ENCODE measurements around the gene ARHGEF38. TPM values are rescaled to one million over a fixed set of nuclear protein-coding genes. Genes with fewer than 3 reads are reported as not detected.

ARHGEF38 gene
- total RNA-seq, 1 donor, result not detected

DNA sequence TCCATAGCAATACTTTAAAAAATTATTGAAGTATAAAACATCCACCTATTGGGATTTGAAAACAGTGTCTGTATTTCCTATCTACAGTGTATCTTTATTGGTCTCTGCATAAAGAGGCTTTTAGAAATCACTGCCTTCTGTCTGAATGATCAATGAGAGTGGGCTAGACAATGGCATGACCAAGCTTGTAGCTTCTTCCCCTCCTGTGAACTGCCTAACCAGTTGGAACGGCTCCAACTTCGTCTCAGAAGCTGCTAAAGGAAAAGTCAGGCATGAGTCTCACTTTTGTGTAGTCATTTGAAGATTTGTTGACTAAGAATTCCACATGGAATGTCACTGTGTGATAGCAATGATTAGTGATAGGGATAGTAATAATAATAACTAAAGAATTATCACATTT is 91.8 kb downstream of the ARHGEF38 start:
- no peaks in the 10 kb centered on the region for H4K20me1 ChIP-seq (ENCODE audit: insufficient read depth, low read length)
- no peaks in the 10 kb centered on the region for H3K27me3 ChIP-seq (ENCODE audit: insufficient read depth, low read length)
- no peak overlapping the region for H3K4me2 ChIP-seq (ENCODE audit: insufficient read depth, low read length)
- no peaks in the 10 kb centered on the region for H3K79me2 ChIP-seq (ENCODE audit: insufficient read depth, low read length)
- no peaks in the 10 kb centered on the region for H3K36me3 ChIP-seq (ENCODE audit: insufficient read depth, low read length)
- H3K27ac ChIP-seq (ENCODE audit: low read depth, low read length), result no peak overlapping the region
- DNase-seq (ENCODE audit: insufficient read length, low spot score, missing footprints), result no peak
- TF ChIP-seq, protein P1, sequence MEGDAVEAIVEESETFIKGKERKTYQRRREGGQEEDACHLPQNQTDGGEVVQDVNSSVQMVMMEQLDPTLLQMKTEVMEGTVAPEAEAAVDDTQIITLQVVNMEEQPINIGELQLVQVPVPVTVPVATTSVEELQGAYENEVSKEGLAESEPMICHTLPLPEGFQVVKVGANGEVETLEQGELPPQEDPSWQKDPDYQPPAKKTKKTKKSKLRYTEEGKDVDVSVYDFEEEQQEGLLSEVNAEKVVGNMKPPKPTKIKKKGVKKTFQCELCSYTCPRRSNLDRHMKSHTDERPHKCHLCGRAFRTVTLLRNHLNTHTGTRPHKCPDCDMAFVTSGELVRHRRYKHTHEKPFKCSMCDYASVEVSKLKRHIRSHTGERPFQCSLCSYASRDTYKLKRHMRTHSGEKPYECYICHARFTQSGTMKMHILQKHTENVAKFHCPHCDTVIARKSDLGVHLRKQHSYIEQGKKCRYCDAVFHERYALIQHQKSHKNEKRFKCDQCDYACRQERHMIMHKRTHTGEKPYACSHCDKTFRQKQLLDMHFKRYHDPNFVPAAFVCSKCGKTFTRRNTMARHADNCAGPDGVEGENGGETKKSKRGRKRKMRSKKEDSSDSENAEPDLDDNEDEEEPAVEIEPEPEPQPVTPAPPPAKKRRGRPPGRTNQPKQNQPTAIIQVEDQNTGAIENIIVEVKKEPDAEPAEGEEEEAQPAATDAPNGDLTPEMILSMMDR (IDR thresholded peaks at IDR 0.05; ENCODE audit: extremely low read depth, low read depth, low read length), result no peak
- no peak overlapping the region for H3K4me3 ChIP-seq (ENCODE audit: insufficient read depth, low read length)
- H3K9me3 ChIP-seq (ENCODE audit: low read depth, low read length), result no peaks in the 10 kb centered on the region
- H2AFZ ChIP-seq (ENCODE audit: low read length), result no peak overlapping the region
- H3K4me1 ChIP-seq (ENCODE audit: insufficient read depth, low read length), result no peaks in the 10 kb centered on the region

DNA sequence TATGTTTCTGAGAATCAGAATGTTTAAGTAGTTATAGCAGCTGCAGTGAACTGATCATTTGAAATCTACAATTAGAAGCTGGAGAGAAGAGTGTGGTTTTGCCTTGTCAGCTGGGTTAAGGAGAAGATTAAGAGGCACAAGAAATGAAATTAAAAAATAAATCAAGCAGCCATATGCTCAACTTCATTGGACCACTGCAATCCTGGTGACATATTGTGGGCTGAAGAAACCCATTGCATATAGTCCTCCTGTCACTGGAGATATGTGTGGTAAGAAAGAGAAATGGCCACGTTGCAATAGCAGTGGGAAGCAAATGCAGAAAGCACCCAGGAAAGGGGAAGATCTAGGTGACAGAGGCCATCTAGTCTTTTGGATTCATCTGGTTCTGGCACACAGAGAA is 93.0 kb downstream of the ARHGEF38 start:
- no peaks in the 10 kb centered on the region for H3K27me3 ChIP-seq (ENCODE audit: insufficient read depth, low read length)
- H3K4me1 ChIP-seq (ENCODE audit: insufficient read depth, low read length), result no peaks in the 10 kb centered on the region
- no peaks in the 10 kb centered on the region for H3K79me2 ChIP-seq (ENCODE audit: insufficient read depth, low read length)
- H3K4me3 ChIP-seq (ENCODE audit: insufficient read depth, low read length), result no peak overlapping the region
- H3K27ac ChIP-seq (ENCODE audit: low read depth, low read length), result no peak overlapping the region
- H4K20me1 ChIP-seq (ENCODE audit: insufficient read depth, low read length), result no peaks in the 10 kb centered on the region
- DNase-seq (ENCODE audit: insufficient read length, low spot score, missing footprints), result no peak
- TF ChIP-seq, protein P1 (IDR thresholded peaks at IDR 0.05; ENCODE audit: extremely low read depth, low read depth, low read length), result no peak
- H3K9me3 ChIP-seq (ENCODE audit: low read depth, low read length), result no peaks in the 10 kb centered on the region
- H3K4me2 ChIP-seq (ENCODE audit: insufficient read depth, low read length), result no peak overlapping the region
- no peaks in the 10 kb centered on the region for H3K36me3 ChIP-seq (ENCODE audit: insufficient read depth, low read length)
- no peak overlapping the region for H2AFZ ChIP-seq (ENCODE audit: low read length)

DNA sequence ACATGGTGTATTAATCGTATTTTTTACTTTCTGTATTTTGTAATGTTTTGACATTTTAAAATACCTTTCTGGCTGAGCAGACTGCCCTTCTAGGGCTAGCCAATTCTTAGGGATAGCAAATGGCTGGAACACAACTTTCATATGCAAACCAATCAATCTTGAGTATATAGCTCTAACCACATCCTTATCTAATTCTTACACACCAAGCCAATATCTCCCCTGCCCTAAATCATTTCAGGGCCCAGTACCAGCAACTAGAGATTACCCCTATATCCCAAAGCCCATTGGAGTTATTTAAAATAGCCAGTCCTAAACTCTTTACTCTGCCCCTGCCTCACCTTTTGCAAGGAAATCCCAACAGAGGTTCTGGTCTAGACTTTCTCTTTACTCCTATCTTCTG is 97.8 kb downstream of the ARHGEF38 start:
- no peak for DNase-seq (ENCODE audit: insufficient read length, low spot score, missing footprints)
- no peaks in the 10 kb centered on the region for H4K20me1 ChIP-seq (ENCODE audit: insufficient read depth, low read length)
- H3K4me3 ChIP-seq (ENCODE audit: insufficient read depth, low read length), result no peak overlapping the region
- no peak overlapping the region for H2AFZ ChIP-seq (ENCODE audit: low read length)
- H3K27me3 ChIP-seq (ENCODE audit: insufficient read depth, low read length), result peaks cover 7% of the 10 kb centered on the region
- H3K4me2 ChIP-seq (ENCODE audit: insufficient read depth, low read length), result no peak overlapping the region
- TF ChIP-seq, protein P1 (IDR thresholded peaks at IDR 0.05; ENCODE audit: extremely low read depth, low read depth, low read length), result no peak
- H3K9me3 ChIP-seq (ENCODE audit: low read depth, low read length), result no peaks in the 10 kb centered on the region
- H3K4me1 ChIP-seq (ENCODE audit: insufficient read depth, low read length), result no peaks in the 10 kb centered on the region
- no peaks in the 10 kb centered on the region for H3K79me2 ChIP-seq (ENCODE audit: insufficient read depth, low read length)
- no peaks in the 10 kb centered on the region for H3K36me3 ChIP-seq (ENCODE audit: insufficient read depth, low read length)
- no peak overlapping the region for H3K27ac ChIP-seq (ENCODE audit: low read depth, low read length)

DNA sequence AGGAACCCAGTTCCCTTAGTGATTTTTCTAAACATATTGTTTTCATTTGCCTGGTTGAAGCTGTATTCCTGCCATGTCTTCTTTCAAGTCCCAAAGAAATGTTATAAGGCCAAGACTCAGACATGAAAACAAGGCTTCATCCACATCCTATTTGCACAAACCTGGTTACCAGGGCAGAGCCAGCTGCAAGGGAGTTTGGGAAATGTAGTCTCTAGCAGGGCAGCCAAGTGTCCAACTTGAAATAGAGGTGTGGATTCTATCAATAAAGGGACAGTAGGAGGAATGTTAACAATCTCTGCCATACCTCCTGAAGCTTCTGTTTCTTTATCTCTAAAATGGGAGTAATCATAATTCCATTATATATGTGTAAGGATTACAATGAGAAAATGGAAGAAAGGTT is 99.5 kb downstream of the ARHGEF38 start:
- H3K4me1 ChIP-seq (ENCODE audit: insufficient read depth, low read length), result no peaks in the 10 kb centered on the region
- TF ChIP-seq, protein P1 (IDR thresholded peaks at IDR 0.05; ENCODE audit: extremely low read depth, low read depth, low read length), result no peak
- no peak overlapping the region for H3K4me2 ChIP-seq (ENCODE audit: insufficient read depth, low read length)
- H3K9me3 ChIP-seq (ENCODE audit: low read depth, low read length), result no peaks in the 10 kb centered on the region
- no peaks in the 10 kb centered on the region for H3K36me3 ChIP-seq (ENCODE audit: insufficient read depth, low read length)
- no peaks in the 10 kb centered on the region for H3K79me2 ChIP-seq (ENCODE audit: insufficient read depth, low read length)
- H2AFZ ChIP-seq (ENCODE audit: low read length), result no peak overlapping the region
- no peak overlapping the region for H3K27ac ChIP-seq (ENCODE audit: low read depth, low read length)
- H4K20me1 ChIP-seq (ENCODE audit: insufficient read depth, low read length), result no peaks in the 10 kb centered on the region
- peaks cover 7% of the 10 kb centered on the region for H3K27me3 ChIP-seq (ENCODE audit: insufficient read depth, low read length)
- no peak overlapping the region for H3K4me3 ChIP-seq (ENCODE audit: insufficient read depth, low read length)
- DNase-seq (ENCODE audit: insufficient read length, low spot score, missing footprints), result no peak
